ENCODE measurements around the gene RNF181.
A peak's percentile ranks its signal among the peaks of the same experiment; 100 is the strongest.
"Not testable (repeated sequence)": the region's sequence is repeated elsewhere in the genome, so short reads cannot be mapped to it uniquely, and the experiment has no call there.

RNF181 gene

GRCh38 chr2:85596486-85597143, 1.1 kb downstream of the RNF181 start:
- DNase-seq: no peak

- DNase-seq: no peak
Measured at GRCh38 chr2:85597241-85597640, 1.7 kb downstream of the RNF181 start.

- DNase-seq: no peak
Measured at GRCh38 chr2:85598594-85599340, 3.2 kb downstream of the RNF181 start.

- no peak for DNase-seq
Measured at GRCh38 chr2:85599468-85600234, 4.1 kb downstream of the RNF181 start.

- DNase-seq: no peak
Measured at GRCh38 chr2:85600235-85600575, 4.7 kb downstream of the RNF181 start.

- no peak for DNase-seq
Measured at GRCh38 chr2:85600951-85601770, 5.6 kb downstream of the RNF181 start.

- no peak for DNase-seq
Measured at GRCh38 chr2:85601771-85602475, 6.4 kb downstream of the RNF181 start.

- peak; percentile 69 for DNase-seq
Measured at GRCh38 chr2:85602476-85603234, 7.1 kb downstream of the RNF181 start, which contains the start of gene TMEM150A. TMEM150A (minus strand) TSS chr2:85602698; CDS start chr2:85601948, 750 bp downstream.

GRCh38 chr2:85604133-85604444, 8.5 kb downstream of the RNF181 start:
- DNase-seq: not testable (repeated sequence)

- no peak for DNase-seq
Measured at GRCh38 chr2:85604568-85605339, 9.2 kb downstream of the RNF181 start.

GRCh38 chr2:85605406-85606115, 10.0 kb downstream of the RNF181 start:
- DNase-seq: no peak

GRCh38 chr2:85606116-85606455, 10.5 kb downstream of the RNF181 start:
- no peak for DNase-seq

GRCh38 chr2:85607268-85608215, 12.0 kb downstream of the RNF181 start:
- DNase-seq: no peak

- DNase-seq: no peak
Measured at GRCh38 chr2:85611217-85611704, 15.7 kb downstream of the RNF181 start.

GRCh38 chr2:85611705-85612587, 16.4 kb downstream of the RNF181 start, which contains the start of gene C2orf68:
C2orf68 (minus strand) TSS chr2:85612066; CDS start chr2:85611984, 82 bp downstream.
- peak; percentile 78 for DNase-seq

- no peak for DNase-seq
Measured at GRCh38 chr2:85613717-85614515, 18.4 kb downstream of the RNF181 start.

GRCh38 chr2:85614757-85615156, 19.2 kb downstream of the RNF181 start:
- DNase-seq: not testable (repeated sequence)

All from DMS153 (cell line).